Heart left ventricle (tissue), 13 donors: ENCODE data around the gene TAF5L.

Experiments
- POLR2A ChIP-seq, 2 donors: fragments of 450-650 bp; IDR thresholded peaks; one replicate each; pipeline ENCODE4 v1.6.1; 2017; ENCODE audit warnings: antibody characterized with exemption in 2 of 2, mild to moderate bottlenecking in 2 of 2, moderate library complexity in 2 of 2
- TF ChIP-seq, protein P1 (sequence below), 12 donors: fragments of 200-600 bp; sonication (generic) in 4 of 12; IDR thresholded peaks; one replicate each; pipeline versions ENCODE4 v1.5.0 to v1.8.0; 2018 to 2022; ENCODE audit warnings: antibody characterized with exemption in 12 of 12, mild to moderate bottlenecking in 5 of 12
- donor health status: ischemic (EF 13 %, LVEDD 7.1; RV severe dilation, severe dysfunction).
- donor health status: DM: no; HTN: yes; CAD: no.
- donor health status: DM: no; HTN: no; CAD: no.
- donor health status: ischemic (EF 25% LVEDD 6.9; RV normal size, moderate dysfunction).
- donor health status: ischemic (EF 25% LVEDD 5.7; RV mildly dilated, moderate dysfunction).
- donor health status: ischemic (EF 35%, LVEDD 5.7; RV mildly dilated, moderate dysfunction).
- donor health status: nonischemic (EF 11% LVEDD 7.7; RV severe dilation, severe dysfunction).
- donor health status: DM: yes; HTN: yes; CAD: no.
- donor health status: PGD.
- donor health status: ischemic (EF 29% LVEDD 5.4; RV normal size, mild dysfunction).
- donor health status: nonischemic (EF 23%, LVEDD 6.1; RV moderate dilation, normal function).

- TF ChIP-seq, protein P1, sequence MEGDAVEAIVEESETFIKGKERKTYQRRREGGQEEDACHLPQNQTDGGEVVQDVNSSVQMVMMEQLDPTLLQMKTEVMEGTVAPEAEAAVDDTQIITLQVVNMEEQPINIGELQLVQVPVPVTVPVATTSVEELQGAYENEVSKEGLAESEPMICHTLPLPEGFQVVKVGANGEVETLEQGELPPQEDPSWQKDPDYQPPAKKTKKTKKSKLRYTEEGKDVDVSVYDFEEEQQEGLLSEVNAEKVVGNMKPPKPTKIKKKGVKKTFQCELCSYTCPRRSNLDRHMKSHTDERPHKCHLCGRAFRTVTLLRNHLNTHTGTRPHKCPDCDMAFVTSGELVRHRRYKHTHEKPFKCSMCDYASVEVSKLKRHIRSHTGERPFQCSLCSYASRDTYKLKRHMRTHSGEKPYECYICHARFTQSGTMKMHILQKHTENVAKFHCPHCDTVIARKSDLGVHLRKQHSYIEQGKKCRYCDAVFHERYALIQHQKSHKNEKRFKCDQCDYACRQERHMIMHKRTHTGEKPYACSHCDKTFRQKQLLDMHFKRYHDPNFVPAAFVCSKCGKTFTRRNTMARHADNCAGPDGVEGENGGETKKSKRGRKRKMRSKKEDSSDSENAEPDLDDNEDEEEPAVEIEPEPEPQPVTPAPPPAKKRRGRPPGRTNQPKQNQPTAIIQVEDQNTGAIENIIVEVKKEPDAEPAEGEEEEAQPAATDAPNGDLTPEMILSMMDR (IDR thresholded peaks at IDR 0.05) = no peak
- no peak for TF ChIP-seq POLR2A (IDR thresholded peaks at IDR 0.05)
These were observed 14.5 kb upstream of the TAF5L start for GRCh38 chr1:229640455-229640854.
